ENCODE measurements around the gene TMEM260. TPM values are rescaled to one million over a fixed set of nuclear protein-coding genes. Genes with fewer than 3 reads are reported as not detected.

TMEM260 gene
- total RNA-seq, 1 donor from 2014 or later = 20.6 TPM

DNA sequence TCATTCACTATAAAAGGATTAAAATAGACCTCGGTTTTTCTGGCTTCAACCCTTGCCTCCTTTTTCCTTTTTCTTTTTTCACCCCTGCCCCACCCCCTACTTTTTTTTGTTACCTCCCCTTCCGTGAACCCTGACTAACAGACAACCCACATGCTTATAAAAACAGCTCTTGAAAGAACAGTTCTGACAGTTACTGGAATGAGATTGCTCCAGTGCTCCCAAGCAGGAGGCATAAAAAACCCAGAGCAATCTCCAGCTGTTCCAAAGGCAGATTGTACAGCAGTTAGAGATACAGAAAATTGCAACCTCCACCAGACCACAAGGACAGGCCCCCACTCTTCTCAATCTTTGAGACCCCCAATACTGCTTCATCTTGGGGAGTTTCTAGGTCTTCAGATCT lies 29.9 kb upstream of the TMEM260 start:
- Mint-ChIP-seq H3K9me3 (ENCODE audit: unreplicated experiment) (no peaks in the 10 kb centered on the region), H3K27me3 (ENCODE audit: low read depth, unreplicated experiment) (peaks cover 18% of the 10 kb centered on the region), H3K27ac (ENCODE audit: unreplicated experiment) (no peak overlapping the region), H3K4me3 (ENCODE audit: unreplicated experiment) (no peak overlapping the region), H3K4me1 (ENCODE audit: low read depth, unreplicated experiment) (peaks cover 10% of the 10 kb centered on the region), H3K36me3 (ENCODE audit: low read depth, unreplicated experiment) (no peaks in the 10 kb centered on the region)
- no peaks in the 10 kb centered on the region for H3K36me3 ChIP-seq (ENCODE audit: insufficient read depth, low read length)
- H3K27me3 ChIP-seq (ENCODE audit: insufficient read depth, low read length) = peaks cover 4% of the 10 kb centered on the region
- no peaks in the 10 kb centered on the region for H4K20me1 ChIP-seq (ENCODE audit: insufficient read depth, low read length)
- no peaks in the 10 kb centered on the region for H3K79me2 ChIP-seq (ENCODE audit: insufficient read depth, low read length)
- H3K27ac ChIP-seq (ENCODE audit: low read depth, low read length) = no peak overlapping the region
- no peak overlapping the region for H3K4me2 ChIP-seq (ENCODE audit: low read length)
- no peak overlapping the region for H2AFZ ChIP-seq (ENCODE audit: low read depth, low read length)
- no peak overlapping the region for H3K4me3 ChIP-seq (ENCODE audit: insufficient read depth, low read depth, low read length)
- no peak for FAIRE-seq
- no peaks in the 10 kb centered on the region for H3K9me3 ChIP-seq (ENCODE audit: insufficient read depth, low read depth, low read length)
- H3K4me1 ChIP-seq (ENCODE audit: insufficient read depth, low read length) = no peaks in the 10 kb centered on the region
- DNase-seq (ENCODE audit: low read depth) = no peak
- no peak for TF ChIP-seq EZH2 (IDR thresholded peaks at IDR 0.05; ENCODE audit: insufficient read depth, low read length)
- TF ChIP-seq, protein P1, sequence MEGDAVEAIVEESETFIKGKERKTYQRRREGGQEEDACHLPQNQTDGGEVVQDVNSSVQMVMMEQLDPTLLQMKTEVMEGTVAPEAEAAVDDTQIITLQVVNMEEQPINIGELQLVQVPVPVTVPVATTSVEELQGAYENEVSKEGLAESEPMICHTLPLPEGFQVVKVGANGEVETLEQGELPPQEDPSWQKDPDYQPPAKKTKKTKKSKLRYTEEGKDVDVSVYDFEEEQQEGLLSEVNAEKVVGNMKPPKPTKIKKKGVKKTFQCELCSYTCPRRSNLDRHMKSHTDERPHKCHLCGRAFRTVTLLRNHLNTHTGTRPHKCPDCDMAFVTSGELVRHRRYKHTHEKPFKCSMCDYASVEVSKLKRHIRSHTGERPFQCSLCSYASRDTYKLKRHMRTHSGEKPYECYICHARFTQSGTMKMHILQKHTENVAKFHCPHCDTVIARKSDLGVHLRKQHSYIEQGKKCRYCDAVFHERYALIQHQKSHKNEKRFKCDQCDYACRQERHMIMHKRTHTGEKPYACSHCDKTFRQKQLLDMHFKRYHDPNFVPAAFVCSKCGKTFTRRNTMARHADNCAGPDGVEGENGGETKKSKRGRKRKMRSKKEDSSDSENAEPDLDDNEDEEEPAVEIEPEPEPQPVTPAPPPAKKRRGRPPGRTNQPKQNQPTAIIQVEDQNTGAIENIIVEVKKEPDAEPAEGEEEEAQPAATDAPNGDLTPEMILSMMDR (IDR thresholded peaks at IDR 0.05; ENCODE audit: insufficient read depth, low read depth, low read length) = no peak
- H3K9ac ChIP-seq (ENCODE audit: low read length) = no peak overlapping the region

DNA sequence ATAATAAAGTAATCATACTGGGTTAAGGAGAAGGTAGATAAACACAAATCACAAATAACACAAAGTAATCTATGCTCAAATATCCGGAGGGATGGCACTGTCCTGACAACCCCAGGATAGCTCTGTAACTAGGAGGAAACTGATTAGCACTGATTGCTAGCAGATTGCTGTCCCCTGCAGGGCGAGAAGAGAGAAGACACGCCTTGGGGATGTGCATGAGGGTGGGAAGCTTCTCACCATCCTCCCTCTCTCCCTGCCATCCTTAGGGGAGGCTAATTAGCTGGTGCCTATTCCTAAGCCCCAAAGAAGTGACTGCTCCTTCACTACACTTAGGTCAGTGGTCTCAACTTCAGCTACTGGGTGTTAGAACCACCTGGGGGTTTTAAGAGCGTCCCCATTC lies 27.0 kb upstream of the TMEM260 start:
- H3K4me3 Mint-ChIP-seq (ENCODE audit: unreplicated experiment) = no peak overlapping the region
- Histone ChIP-seq H4K20me1 (ENCODE audit: insufficient read depth, low read length) (no peaks in the 10 kb centered on the region), H2AFZ (ENCODE audit: low read depth, low read length) (no peak overlapping the region), H3K27ac (ENCODE audit: low read depth, low read length) (no peak overlapping the region), H3K9ac (ENCODE audit: low read length) (no peak overlapping the region), H3K4me3 (ENCODE audit: insufficient read depth, low read depth, low read length) (no peak overlapping the region), H3K4me1 (ENCODE audit: insufficient read depth, low read length) (no peaks in the 10 kb centered on the region), H3K36me3 (ENCODE audit: insufficient read depth, low read length) (no peaks in the 10 kb centered on the region), H3K9me3 (ENCODE audit: insufficient read depth, low read depth, low read length) (no peaks in the 10 kb centered on the region), H3K27me3 (ENCODE audit: insufficient read depth, low read length) (peaks cover 6% of the 10 kb centered on the region), H3K4me2 (ENCODE audit: low read length) (no peak overlapping the region), H3K79me2 (ENCODE audit: insufficient read depth, low read length) (no peaks in the 10 kb centered on the region)
- DNase-seq (ENCODE audit: low read depth) = no peak
- H3K36me3 Mint-ChIP-seq (ENCODE audit: low read depth, unreplicated experiment) = no peaks in the 10 kb centered on the region
- H3K9me3 Mint-ChIP-seq (ENCODE audit: unreplicated experiment) = no peaks in the 10 kb centered on the region
- no peak overlapping the region for H3K27ac Mint-ChIP-seq (ENCODE audit: unreplicated experiment)
- peaks cover 21% of the 10 kb centered on the region for H3K27me3 Mint-ChIP-seq (ENCODE audit: low read depth, unreplicated experiment)
- no peak for TF ChIP-seq EZH2 (IDR thresholded peaks at IDR 0.05; ENCODE audit: insufficient read depth, low read length)
- TF ChIP-seq, protein P1 (IDR thresholded peaks at IDR 0.05; ENCODE audit: insufficient read depth, low read depth, low read length) = no peak
- FAIRE-seq = no peak
- peaks cover 10% of the 10 kb centered on the region for H3K4me1 Mint-ChIP-seq (ENCODE audit: low read depth, unreplicated experiment)

DNA sequence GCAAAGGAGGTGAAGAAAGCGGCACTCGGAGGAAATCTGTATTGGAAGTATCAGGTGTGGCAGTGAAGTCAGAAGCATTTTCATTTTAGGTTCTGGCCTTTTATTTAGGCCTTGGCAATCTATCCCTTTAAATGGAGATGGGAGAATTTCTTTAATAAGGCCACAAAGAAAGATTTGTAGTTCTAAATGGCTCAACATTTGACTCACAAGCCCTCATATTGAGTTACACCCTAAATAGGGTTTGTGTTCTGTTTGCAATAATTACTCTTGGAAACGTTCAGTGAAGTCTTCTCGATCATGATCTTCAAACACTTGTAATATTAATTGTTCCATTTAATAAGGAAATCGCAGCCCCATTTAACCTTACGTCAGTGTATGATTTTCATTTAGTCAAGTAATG lies 25.3 kb upstream of the TMEM260 start:
- no peaks in the 10 kb centered on the region for H4K20me1 ChIP-seq (ENCODE audit: insufficient read depth, low read length)
- Mint-ChIP-seq H3K36me3 (ENCODE audit: low read depth, unreplicated experiment) (no peaks in the 10 kb centered on the region), H3K4me1 (ENCODE audit: low read depth, unreplicated experiment) (peaks cover 10% of the 10 kb centered on the region), H3K9me3 (ENCODE audit: unreplicated experiment) (no peaks in the 10 kb centered on the region), H3K27ac (ENCODE audit: unreplicated experiment) (no peak overlapping the region), H3K27me3 (ENCODE audit: low read depth, unreplicated experiment) (peaks cover 16% of the 10 kb centered on the region), H3K4me3 (ENCODE audit: unreplicated experiment) (no peak overlapping the region)
- H3K9me3 ChIP-seq (ENCODE audit: insufficient read depth, low read depth, low read length) = no peaks in the 10 kb centered on the region
- FAIRE-seq (no peak), DNase-seq (ENCODE audit: low read depth) (no peak)
- H3K27ac ChIP-seq (ENCODE audit: low read depth, low read length) = no peak overlapping the region
- H3K4me3 ChIP-seq (ENCODE audit: insufficient read depth, low read depth, low read length) = no peak overlapping the region
- no peaks in the 10 kb centered on the region for H3K4me1 ChIP-seq (ENCODE audit: insufficient read depth, low read length)
- no peaks in the 10 kb centered on the region for H3K36me3 ChIP-seq (ENCODE audit: insufficient read depth, low read length)
- no peak overlapping the region for H3K4me2 ChIP-seq (ENCODE audit: low read length)
- H3K79me2 ChIP-seq (ENCODE audit: insufficient read depth, low read length) = no peaks in the 10 kb centered on the region
- H2AFZ ChIP-seq (ENCODE audit: low read depth, low read length) = no peak overlapping the region
- peaks cover 9% of the 10 kb centered on the region for H3K27me3 ChIP-seq (ENCODE audit: insufficient read depth, low read length)
- H3K9ac ChIP-seq (ENCODE audit: low read length) = no peak overlapping the region
- TF ChIP-seq EZH2 (IDR thresholded peaks at IDR 0.05; ENCODE audit: insufficient read depth, low read length) = no peak
- TF ChIP-seq, protein P1 (IDR thresholded peaks at IDR 0.05; ENCODE audit: insufficient read depth, low read depth, low read length) = no peak
